Hepatocyte (in vitro differentiated cells): Measurements from ENCODE around the gene SLC25A20.

Source experiments
- CTCF ChIP-seq: fragments of 200-600 bp; sonication (generic); IDR thresholded peaks from 2 replicates; pipeline ENCODE4 v1.5.1; 2016; ENCODE audit warnings: antibody characterized with exemption, mild to moderate bottlenecking; ENCODE audit not compliant: poor library complexity
- EZH2 ChIP-seq: fragments of 200-600 bp; sonication (generic); IDR thresholded peaks from 2 replicates; pipeline ENCODE4 v1.6.1; 2016; ENCODE audit warnings: antibody characterized with exemption, mild to moderate bottlenecking, borderline replicate concordance

- TF ChIP-seq CTCF, result no peak
- no peak for TF ChIP-seq EZH2
These were observed 30.0 kb upstream of the SLC25A20 start for GRCh38 chr3:48928679-48929078.
